ENCODE data around the gene ATP6V1B1.

DNA sequence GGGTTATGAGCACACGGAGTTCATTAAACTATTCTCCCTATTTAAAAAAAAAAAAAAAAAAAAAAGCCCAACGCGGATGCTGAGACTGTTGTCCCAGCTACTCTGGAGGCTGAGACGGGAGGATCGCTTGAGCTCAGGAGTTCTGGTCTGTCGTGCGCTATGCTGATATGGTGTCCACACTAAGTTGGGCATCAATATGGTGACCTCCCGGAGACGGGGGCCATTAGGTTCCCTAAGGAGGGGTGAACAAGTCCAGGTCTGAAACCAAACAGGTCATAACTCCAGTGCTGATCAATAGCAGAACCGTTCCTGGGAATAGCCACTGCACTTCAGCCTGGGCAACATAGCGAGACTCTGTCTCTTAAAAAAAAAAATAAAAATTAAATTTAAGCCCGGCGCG, 29.8 kb downstream of the ATP6V1B1 start:
- TF ChIP-seq, protein P1, sequence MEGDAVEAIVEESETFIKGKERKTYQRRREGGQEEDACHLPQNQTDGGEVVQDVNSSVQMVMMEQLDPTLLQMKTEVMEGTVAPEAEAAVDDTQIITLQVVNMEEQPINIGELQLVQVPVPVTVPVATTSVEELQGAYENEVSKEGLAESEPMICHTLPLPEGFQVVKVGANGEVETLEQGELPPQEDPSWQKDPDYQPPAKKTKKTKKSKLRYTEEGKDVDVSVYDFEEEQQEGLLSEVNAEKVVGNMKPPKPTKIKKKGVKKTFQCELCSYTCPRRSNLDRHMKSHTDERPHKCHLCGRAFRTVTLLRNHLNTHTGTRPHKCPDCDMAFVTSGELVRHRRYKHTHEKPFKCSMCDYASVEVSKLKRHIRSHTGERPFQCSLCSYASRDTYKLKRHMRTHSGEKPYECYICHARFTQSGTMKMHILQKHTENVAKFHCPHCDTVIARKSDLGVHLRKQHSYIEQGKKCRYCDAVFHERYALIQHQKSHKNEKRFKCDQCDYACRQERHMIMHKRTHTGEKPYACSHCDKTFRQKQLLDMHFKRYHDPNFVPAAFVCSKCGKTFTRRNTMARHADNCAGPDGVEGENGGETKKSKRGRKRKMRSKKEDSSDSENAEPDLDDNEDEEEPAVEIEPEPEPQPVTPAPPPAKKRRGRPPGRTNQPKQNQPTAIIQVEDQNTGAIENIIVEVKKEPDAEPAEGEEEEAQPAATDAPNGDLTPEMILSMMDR (IDR thresholded peaks at IDR 0.05; ENCODE audit: low read depth, low read length), result no peak
- no peak for TF ChIP-seq POLR2A (IDR thresholded peaks at IDR 0.05; ENCODE audit: extremely low read depth, insufficient read length)
- TF ChIP-seq, protein P2, sequence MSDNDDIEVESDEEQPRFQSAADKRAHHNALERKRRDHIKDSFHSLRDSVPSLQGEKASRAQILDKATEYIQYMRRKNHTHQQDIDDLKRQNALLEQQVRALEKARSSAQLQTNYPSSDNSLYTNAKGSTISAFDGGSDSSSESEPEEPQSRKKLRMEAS (IDR thresholded peaks at IDR 0.05; ENCODE audit: low read depth, low read length), result no peak
- no peak for TF ChIP-seq MYC (IDR thresholded peaks at IDR 0.05; ENCODE audit: low read depth, low read length)

Measured in NB4 (cell line).